Fibroblast of gingiva (primary cell): ENCODE measurements around the gene B4GALT1.

ENCODE experiments used
- DNase-seq: peaks from one replicate; pipeline ENCODE4 v3.0.0-alpha.2; 2011; ENCODE audit warnings: low read depth

The B4GALT1 gene

DNA sequence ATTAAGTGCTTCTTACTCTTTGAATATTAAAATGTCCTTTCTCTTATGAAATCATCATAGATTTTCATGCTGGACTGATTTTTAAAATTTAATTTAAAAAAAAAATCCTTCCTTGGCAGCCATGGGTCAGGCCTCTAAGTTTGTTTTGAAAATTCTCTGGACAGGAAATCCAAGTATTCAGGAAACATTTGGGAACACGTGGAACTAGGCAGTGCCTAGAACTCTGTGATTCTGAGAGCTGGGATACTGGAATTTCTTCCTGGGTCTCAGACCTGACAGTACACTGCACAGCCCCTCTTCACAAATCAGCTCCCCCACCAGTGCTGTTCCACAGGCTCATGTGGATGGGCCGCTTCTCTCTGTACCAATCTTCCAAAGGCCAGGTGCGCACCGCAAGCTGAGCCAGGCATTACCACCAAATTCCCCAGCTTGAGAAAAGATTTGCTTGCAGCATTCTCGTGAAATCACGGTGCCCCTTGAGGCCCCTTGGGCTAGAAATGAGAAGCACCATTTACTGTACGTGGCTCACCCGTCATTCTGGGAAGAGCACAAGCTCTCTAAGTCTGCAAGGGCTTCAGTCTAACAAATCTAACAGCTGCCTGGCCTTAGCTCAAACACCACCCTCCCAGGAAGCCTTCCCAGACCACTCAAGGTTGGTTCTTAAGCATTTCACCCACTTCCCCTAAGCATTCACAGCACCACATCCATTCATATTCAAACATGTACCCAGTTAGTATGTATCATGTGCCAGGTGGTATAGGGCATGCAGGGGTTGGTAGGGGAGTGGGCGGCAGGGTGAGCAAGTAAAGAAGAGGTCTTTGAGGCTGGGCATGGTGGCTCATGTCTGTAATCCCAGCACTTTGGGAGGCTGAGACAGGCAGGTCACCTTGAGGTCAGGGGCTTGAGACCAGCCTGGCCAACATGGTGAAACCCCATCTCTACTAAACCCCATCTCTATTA is 26.5 kb downstream of the B4GALT1 start:
- no peak for DNase-seq

GRCh38 chr9:33139421-33140228 is 27.5 kb downstream of the B4GALT1 start:
- peak; percentile 94 for DNase-seq

GRCh38 chr9:33138768-33139167 is 28.4 kb downstream of the B4GALT1 start:
- DNase-seq = no peak

- no peak for DNase-seq
Observed at GRCh38 chr9:33137781-33138264, 29.3 kb downstream of the B4GALT1 start.

- DNase-seq = no peak
Observed at GRCh38 chr9:33136721-33137670, 30.1 kb downstream of the B4GALT1 start.

DNA sequence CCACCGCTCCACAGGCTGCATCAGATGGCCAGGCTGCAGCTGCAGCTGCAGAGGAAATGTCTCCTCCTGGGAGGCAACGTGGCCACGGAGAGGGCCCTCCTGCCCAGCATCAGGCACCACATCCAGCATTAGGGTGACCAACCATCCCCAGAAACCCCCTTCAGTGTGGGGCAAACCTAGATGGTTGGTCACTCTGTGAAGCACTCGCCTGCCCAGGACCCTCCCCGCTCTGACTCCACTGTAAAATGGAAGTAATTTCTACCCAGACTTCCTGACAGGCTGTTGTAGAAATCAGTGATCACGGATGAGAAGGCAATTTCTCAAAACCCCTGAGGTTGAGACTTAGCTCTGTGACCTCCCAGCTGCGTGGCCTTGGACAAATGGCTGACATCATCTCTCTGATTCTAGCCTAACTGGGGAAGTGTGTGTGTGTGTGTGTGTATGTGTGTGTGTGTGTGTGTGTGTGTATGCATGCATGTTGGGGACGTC is 31.6 kb downstream of the B4GALT1 start:
- DNase-seq = no peak

DNA sequence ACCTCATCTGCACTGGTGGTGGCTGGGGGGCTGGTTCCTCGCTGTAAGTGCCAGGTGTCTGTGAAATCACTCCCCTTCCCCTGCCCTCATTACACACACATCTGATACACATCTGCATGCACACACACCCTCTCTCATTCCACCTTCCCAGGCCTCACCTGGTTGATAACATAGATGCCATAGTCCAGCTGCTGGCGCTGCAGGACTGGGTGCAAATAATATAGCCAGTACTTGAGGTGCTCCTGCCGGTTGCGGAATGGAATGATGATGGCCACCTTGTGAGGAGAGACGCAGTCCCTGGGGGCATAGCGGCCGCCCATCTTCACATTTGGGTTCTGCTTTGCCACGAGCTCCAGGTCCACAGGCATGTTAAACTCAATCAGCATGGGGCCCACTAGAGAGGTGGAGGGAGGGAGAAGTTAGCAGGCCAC is 32.1 kb downstream of the B4GALT1 start:
- no peak for DNase-seq

DNA sequence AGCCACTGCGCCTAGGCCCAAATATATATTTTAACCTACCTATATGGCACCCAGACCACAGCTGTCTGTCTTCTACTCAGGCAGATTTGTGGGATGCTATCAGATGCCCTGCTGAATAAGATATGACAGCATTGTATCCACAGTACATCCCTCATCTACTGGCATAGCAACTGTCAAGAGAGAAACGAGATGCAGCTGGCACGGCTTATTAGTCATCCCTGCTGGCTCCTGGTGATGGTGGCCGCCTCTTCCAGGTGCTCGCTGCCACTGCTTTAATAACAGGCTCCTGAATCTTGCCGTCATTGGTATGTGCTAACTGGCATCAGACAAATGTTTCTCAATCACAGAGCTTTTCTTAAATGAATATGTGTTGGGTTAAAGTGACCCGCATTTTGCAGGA is 34.0 kb downstream of the B4GALT1 start:
- DNase-seq = no peak

DNA sequence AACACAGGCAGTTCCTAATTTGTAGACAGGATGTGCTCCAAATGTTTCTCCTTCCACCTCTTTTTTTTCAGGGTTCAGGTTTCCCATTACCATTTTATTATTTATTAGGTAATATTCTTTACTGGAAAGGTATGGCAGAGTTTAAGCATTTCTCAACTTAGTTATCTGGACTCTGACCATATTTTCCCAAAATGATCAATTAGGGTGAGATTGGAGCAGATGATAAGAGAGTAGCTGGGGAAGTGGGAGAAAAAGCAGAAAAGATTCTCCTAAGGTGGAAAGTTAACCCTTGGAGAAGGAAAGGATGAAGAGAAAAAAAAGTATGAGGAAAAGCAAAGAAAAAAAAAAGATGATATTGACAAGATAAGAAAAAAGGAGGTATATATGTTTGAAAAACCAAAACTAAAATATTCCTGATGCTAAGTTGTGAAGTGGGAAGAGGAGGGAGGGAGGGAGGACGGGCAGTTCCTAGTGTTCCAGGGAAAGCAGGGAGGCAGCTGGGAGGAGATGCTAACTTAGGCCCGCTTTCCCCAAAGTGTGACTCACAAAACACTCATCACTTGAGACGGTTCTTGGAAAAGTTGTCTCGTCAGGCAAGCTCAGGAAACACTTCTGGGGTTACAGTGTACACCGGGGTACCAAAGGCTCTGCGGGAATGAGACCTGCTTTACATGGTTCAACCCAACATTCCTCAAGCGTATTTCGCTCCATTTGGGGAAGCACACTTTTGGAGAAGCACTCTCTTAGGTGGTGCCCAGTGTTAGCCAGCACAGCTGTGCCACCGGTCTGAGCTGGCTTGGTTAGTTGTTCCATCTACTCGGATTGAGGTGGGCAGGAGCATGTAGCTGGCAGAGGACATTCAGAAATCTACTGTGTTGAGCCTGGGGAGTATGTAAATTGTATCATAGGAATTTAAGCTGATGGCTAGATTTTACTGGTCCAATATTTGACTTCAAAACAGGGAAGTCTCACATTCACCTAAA is 35.1 kb downstream of the B4GALT1 start:
- peak; percentile 57 for DNase-seq

DNA sequence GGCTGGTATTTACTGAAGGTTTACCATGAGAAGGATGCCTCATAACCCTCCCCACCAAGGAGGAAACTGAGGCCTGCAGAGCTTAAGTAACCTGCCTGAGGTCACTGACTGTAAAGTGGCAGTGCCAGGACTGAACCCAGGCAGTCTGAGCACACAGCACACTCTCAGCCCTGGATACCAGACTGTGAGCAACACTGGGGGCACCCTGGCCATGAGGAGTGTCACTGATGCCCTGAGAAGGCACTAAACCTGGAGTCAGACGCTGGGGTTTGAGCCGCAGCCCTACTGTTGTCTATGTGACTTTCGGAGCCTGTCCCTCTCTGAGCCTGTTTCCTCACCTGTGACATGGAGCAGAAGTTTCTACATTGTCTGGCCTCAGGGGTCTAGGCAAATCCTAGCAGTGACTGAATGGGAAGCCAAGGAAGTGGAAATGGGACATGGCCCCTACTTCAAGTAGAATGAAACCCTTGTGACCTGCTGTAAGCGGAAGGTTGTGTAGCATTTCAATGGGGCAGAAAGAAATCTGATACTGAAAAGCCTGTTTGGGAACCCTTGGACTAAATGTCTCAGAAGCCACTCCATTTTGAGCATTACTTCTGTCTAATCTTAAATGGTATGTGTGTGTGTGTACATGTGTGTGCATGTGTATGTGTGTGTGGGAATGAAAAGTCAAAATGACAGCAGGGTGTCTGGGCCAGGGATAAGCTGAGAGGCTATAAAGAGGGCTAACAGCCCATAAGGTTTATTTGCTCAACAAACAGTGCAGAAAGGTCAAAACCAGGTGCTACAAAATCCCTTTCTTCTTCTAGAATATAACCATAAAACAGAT is 36.0 kb downstream of the B4GALT1 start:
- DNase-seq = no peak

DNA sequence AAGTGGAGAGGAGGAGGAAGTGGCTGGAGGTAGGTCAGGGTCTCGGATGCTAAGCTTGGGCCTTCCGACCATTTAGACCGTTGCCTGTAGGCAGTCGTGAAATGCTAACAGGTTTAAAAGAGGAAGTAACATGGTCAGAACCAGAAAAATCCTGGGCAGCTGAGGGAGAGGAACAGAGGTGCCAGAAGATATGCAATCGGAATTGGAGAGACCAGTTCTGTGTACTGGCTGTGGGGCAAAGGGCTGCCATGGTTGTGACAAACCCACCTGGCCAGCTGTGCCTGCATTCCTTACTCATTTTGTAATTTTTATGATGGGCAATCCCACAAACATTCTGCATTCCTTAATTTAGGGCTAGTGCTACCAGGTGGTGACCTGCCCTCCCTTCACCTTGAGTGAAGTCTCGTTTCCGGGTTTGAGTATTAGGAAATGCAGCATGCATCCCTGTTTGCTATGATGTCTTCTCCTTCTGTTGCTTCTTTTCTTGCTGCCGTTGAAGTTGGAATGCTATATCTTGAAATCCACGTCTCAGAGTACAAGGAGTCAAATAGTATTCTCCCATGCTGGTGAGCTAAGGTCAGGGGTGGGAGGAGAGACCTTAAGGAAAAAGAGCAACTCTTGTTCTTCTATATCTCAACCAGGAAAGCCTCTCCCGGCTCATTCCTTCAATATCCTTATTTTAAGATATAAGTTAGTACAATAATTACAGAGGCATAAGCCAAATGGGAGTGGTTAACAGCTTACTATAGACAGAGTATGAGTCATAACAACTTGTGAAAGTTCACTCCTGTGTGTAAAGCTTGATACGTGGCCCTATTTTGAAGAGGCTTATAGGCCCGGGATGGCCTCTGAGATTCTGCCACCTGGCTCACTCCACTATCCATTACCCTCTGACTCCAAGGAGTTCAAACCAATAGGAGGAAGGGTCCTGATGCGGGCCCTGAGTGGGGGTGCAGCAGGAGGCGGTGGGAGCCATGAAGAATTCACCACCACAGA is 37.0 kb downstream of the B4GALT1 start:
- DNase-seq = no peak

DNA sequence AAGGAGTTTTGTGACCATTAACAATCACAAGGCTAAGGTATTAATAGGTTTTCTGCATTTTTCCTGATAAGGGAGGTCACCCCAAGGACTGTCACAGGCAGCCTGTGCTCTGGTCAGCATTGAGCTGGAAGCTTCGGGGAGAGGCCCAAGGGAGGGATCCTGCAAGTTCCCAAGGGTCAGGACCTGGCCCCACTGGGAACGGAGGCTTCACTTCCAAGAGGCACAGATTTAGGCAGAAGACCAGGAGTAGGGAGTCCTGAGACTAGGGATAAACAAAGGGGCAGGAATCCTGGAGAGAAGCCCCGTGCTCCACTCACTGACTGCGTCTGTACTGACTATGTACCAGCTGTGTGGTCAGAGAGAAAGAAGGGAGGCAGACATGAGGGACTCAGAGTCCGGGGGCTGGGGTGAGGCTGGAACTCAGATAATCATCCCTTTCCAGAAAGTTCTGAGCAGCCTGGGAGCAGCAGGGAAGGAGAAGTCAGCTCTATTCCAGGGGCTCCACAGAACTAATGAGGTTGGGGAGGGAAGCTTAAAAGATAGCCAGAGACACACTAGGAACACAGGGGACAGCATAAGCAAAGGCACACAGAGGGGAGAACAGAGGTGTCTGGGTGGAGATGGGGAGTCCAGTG is 37.8 kb downstream of the B4GALT1 start:
- DNase-seq = no peak

- no peak for DNase-seq
Observed at GRCh38 chr9:33128570-33128969, 38.6 kb downstream of the B4GALT1 start.

DNA sequence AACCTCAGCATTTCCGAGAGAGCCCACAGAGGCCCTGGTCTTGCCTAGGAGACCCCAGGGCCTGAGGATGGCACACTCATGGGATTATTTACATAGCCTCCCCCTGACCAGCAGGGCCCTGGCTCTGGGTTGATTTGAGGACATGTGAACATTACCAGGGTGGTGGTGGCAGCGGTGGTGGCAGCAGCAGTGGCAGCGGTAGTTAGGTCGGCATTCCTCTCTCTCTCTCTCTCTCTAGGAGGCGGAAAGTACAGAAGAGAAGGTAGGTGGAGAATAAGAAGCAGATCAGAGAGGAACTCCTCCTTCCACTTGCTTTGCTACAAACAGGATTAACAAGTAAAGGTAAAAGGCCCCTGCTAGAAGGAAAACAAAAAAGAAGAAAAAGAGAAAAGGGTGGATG is 39.3 kb downstream of the B4GALT1 start:
- no peak for DNase-seq

- DNase-seq = no peak
Observed at GRCh38 chr9:33125871-33126823, 41.0 kb downstream of the B4GALT1 start.

GRCh38 chr9:33125461-33125860 is 41.7 kb downstream of the B4GALT1 start:
- DNase-seq = no peak
